ENCODE data around the gene LASP1. TPM values are rescaled to one million over a fixed set of nuclear protein-coding genes. Genes with fewer than 3 reads are reported as not detected.

Gene LASP1
- total RNA-seq, 1 donor from 2014 or later, result 146 TPM

GRCh38 chr17:38898812-38899348, 29.0 kb downstream of the LASP1 start:
- Mint-ChIP-seq H3K27ac (ENCODE audit: unreplicated experiment) (peak overlapping the region; percentile 59), H3K4me1 (ENCODE audit: unreplicated experiment) (peaks cover 29% of the 10 kb centered on the region), H3K4me3 (ENCODE audit: unreplicated experiment) (no peak overlapping the region), H3K9me3 (ENCODE audit: unreplicated experiment) (no peaks in the 10 kb centered on the region), H3K36me3 (ENCODE audit: low read depth, unreplicated experiment) (peaks cover 19% of the 10 kb centered on the region), H3K27me3 (ENCODE audit: unreplicated experiment) (peaks cover 9% of the 10 kb centered on the region)
- DNase-seq (ENCODE audit: low spot score), result no peak
- TF ChIP-seq, protein P1, sequence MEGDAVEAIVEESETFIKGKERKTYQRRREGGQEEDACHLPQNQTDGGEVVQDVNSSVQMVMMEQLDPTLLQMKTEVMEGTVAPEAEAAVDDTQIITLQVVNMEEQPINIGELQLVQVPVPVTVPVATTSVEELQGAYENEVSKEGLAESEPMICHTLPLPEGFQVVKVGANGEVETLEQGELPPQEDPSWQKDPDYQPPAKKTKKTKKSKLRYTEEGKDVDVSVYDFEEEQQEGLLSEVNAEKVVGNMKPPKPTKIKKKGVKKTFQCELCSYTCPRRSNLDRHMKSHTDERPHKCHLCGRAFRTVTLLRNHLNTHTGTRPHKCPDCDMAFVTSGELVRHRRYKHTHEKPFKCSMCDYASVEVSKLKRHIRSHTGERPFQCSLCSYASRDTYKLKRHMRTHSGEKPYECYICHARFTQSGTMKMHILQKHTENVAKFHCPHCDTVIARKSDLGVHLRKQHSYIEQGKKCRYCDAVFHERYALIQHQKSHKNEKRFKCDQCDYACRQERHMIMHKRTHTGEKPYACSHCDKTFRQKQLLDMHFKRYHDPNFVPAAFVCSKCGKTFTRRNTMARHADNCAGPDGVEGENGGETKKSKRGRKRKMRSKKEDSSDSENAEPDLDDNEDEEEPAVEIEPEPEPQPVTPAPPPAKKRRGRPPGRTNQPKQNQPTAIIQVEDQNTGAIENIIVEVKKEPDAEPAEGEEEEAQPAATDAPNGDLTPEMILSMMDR (IDR thresholded peaks at IDR 0.05; ENCODE audit: unreplicated experiment), result no peak

DNA sequence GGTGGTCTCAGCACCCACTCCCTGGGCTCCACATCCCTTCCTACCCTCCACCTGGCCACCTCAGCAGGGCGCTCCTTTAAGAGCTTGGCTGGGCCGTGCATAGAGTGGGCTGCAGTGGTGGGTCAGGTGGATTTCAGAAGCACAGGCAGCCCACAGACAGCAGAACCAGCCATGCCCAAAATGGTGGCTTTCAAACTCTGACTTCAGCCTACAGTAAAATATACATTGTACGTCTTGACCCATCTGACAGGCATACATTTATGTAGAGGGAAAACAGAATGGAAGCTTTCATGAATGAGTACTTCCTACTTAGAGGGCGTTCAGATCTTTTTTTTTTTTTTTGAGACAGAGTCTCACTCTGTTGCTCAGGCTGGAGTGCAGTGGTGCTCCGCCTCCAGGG, 29.6 kb downstream of the LASP1 start:
- Mint-ChIP-seq H3K4me1 (ENCODE audit: unreplicated experiment) (peaks cover 26% of the 10 kb centered on the region), H3K36me3 (ENCODE audit: low read depth, unreplicated experiment) (peaks cover 16% of the 10 kb centered on the region), H3K4me3 (ENCODE audit: unreplicated experiment) (peak overlapping the region; percentile 56), H3K27me3 (ENCODE audit: unreplicated experiment) (peaks cover 7% of the 10 kb centered on the region), H3K9me3 (ENCODE audit: unreplicated experiment) (no peaks in the 10 kb centered on the region), H3K27ac (ENCODE audit: unreplicated experiment) (peak overlapping the region; percentile 74)
- no peak for DNase-seq (ENCODE audit: low spot score)
- TF ChIP-seq, protein P1 (IDR thresholded peaks at IDR 0.05; ENCODE audit: unreplicated experiment), result no peak

DNA sequence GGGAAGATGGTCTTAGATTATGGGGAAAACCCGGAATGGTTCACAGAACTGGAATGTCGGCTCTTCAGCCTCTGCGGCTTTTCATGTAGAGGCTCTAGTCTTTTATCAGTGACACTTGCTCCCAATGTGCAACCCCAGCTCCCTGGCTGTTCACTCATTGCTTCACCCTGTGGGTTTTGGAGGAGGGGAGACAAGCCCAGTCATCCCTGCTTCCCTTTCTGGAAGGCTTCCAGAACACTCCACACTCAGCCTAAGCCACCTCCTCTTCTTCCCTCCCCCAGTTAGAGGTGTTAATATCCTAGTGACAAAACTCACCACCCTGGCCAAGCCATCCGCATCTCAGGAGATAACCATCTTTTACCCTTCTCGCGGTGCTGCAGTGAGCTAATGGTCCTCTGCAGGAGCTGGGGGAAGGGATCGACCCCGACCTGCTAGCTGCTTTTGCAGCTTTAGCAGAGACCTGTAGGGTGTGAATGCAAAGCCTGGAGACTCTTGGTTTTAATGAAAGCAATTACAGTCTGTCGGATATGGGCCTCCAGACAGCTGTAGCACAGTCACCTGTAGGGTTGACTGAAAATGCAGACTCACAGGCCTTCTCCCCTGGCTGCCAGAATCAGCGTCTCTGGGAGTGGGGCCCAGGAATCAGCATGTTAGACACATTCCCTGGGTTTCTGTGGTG, 31.3 kb downstream of the LASP1 start:
- Mint-ChIP-seq H3K36me3 (ENCODE audit: low read depth, unreplicated experiment) (peaks cover 16% of the 10 kb centered on the region), H3K27me3 (ENCODE audit: unreplicated experiment) (peaks cover 7% of the 10 kb centered on the region), H3K27ac (ENCODE audit: unreplicated experiment) (peak overlapping the region; percentile 11), H3K9me3 (ENCODE audit: unreplicated experiment) (no peaks in the 10 kb centered on the region), H3K4me1 (ENCODE audit: unreplicated experiment) (peaks cover 26% of the 10 kb centered on the region), H3K4me3 (ENCODE audit: unreplicated experiment) (no peak overlapping the region)
- no peak for DNase-seq (ENCODE audit: low spot score)
- TF ChIP-seq, protein P1 (IDR thresholded peaks at IDR 0.05; ENCODE audit: unreplicated experiment), result no peak

- Mint-ChIP-seq H3K4me1 (ENCODE audit: unreplicated experiment) (peaks cover 29% of the 10 kb centered on the region), H3K4me3 (ENCODE audit: unreplicated experiment) (no peak overlapping the region), H3K9me3 (ENCODE audit: unreplicated experiment) (no peaks in the 10 kb centered on the region), H3K36me3 (ENCODE audit: low read depth, unreplicated experiment) (peaks cover 11% of the 10 kb centered on the region), H3K27me3 (ENCODE audit: unreplicated experiment) (peaks cover 1% of the 10 kb centered on the region), H3K27ac (ENCODE audit: unreplicated experiment) (no peak overlapping the region)
- DNase-seq (ENCODE audit: low spot score), result no peak
- TF ChIP-seq, protein P1 (IDR thresholded peaks at IDR 0.05; ENCODE audit: unreplicated experiment), result no peak
Measured at GRCh38 chr17:38903404-38903803, 33.5 kb downstream of the LASP1 start.

DNA sequence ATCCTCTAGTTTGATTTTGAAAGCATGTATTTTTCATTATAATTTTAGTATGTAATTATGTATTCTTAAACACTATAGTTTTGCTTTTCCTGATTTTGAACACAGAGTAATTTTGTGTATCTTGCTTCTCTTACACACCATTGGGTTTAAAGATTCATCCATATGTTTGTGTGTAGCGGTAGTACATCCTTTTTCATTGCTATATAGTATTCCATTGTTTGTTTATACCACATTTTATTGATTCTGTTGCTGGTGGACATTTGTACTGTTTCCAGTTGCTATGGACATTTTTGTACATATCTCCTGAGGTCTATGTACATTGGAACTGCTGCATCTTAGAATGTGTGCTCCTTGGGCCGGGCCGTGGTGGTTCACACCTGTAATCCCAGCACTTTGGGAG, 35.0 kb downstream of the LASP1 start:
- H3K27me3 Mint-ChIP-seq (ENCODE audit: unreplicated experiment), result peaks cover 1% of the 10 kb centered on the region
- H3K27ac Mint-ChIP-seq (ENCODE audit: unreplicated experiment), result no peak overlapping the region
- H3K9me3 Mint-ChIP-seq (ENCODE audit: unreplicated experiment), result no peaks in the 10 kb centered on the region
- TF ChIP-seq, protein P1 (IDR thresholded peaks at IDR 0.05; ENCODE audit: unreplicated experiment), result no peak
- DNase-seq (ENCODE audit: low spot score), result no peak
- H3K4me1 Mint-ChIP-seq (ENCODE audit: unreplicated experiment), result peaks cover 23% of the 10 kb centered on the region
- peaks cover 11% of the 10 kb centered on the region for H3K36me3 Mint-ChIP-seq (ENCODE audit: low read depth, unreplicated experiment)
- H3K4me3 Mint-ChIP-seq (ENCODE audit: unreplicated experiment), result no peak overlapping the region

Data from endothelial cell (in vitro differentiated cells).